Choroid plexus epithelial cell (primary cell): ENCODE results near the gene PLK5.
"Not testable (repeated sequence)": the region's sequence is repeated elsewhere in the genome, so short reads cannot be mapped to it uniquely, and the experiment has no call there.

ENCODE experiments used
- DNase-seq: peaks from one replicate; pipeline ENCODE4 v3.0.0-alpha.2; 2010; ENCODE audit warnings: low read depth
- H3K4me3 ChIP-seq: 2 replicates; pipeline ENCODE4 v1.5.1; 2011; ENCODE audit warnings: low read depth, mild to moderate bottlenecking, control low read depth, low read length, moderate library complexity
- TF ChIP-seq, protein P1 (sequence below): conservative IDR thresholded peaks from 2 replicates; pipeline ENCODE4 v1.5.1; 2011; ENCODE audit warnings: low read depth, mild to moderate bottlenecking, control low read depth, inconsistent platforms, low read length, moderate library complexity

The PLK5 gene

DNA sequence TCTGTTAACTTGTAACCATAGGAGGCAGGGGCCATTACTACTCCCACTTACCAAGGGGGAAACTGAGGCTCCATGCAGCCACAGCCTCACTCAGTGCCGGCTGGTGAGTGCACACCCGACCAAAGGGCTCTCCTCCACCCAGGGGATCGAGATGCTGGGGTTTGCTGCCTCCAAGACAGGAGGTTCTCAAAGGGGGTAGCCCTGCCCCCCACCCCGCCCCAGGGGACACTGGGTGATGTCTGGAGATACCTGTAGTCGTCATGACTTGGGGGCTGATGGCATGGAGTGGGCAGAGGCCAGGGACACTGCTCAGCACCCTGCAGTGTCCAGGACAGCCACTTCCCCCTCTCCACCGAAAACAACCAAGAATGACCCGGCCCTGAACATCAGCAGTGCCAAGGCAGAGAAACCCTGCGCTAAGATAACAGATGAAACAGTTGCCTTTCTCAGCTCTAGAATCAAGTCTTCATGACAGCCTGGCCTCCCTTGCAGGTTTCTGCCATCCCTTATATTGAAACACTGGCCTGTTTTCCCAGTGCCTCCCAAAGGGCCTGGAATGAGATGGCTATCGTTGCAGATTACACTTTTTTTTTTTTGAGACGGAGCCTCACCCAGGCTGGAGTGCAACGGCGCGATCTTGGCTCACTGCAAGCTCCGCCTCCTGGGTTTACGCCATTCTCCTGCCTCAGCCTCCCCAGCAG lies 29.6 kb upstream of the PLK5 start:
- H3K4me3 ChIP-seq, result no peak overlapping the region
- TF ChIP-seq, protein P1, sequence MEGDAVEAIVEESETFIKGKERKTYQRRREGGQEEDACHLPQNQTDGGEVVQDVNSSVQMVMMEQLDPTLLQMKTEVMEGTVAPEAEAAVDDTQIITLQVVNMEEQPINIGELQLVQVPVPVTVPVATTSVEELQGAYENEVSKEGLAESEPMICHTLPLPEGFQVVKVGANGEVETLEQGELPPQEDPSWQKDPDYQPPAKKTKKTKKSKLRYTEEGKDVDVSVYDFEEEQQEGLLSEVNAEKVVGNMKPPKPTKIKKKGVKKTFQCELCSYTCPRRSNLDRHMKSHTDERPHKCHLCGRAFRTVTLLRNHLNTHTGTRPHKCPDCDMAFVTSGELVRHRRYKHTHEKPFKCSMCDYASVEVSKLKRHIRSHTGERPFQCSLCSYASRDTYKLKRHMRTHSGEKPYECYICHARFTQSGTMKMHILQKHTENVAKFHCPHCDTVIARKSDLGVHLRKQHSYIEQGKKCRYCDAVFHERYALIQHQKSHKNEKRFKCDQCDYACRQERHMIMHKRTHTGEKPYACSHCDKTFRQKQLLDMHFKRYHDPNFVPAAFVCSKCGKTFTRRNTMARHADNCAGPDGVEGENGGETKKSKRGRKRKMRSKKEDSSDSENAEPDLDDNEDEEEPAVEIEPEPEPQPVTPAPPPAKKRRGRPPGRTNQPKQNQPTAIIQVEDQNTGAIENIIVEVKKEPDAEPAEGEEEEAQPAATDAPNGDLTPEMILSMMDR, result no peak
- no peak for DNase-seq

DNA sequence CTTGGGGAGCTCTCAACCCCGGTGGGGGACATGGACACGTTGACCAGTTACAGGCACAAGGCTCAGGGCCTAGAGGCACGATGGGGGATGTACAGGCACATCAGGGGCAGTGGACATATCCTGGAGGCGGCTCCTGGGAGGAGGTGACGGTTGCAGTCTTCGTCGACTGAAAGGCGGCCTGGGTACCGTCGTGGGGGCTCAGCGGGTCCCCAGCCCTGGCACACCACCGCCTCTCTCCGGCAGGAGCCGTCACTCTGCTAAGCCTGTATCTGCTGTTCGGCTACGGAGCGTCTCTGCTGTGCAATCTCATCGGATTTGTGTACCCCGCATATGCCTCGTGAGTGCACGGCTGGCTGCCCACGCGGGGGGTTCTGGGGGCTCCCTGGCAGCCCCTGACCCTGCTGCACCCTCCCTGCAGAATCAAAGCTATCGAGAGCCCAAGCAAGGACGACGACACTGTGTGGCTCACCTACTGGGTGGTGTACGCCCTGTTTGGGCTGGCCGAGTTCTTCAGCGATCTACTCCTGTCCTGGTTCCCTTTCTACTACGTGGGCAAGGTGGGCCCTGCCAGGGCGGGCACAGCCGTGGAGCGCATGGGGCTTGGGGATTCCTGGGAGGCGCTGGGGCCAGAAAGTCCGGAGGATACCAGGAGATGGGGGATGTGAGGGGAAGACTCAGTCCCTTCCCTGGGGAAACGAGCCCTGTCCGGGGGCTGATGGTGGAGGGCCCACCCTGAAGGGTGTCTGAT lies 28.7 kb upstream of the PLK5 start:
- TF ChIP-seq, protein P1, result no peak
- no peak overlapping the region for H3K4me3 ChIP-seq
- DNase-seq, result no peak

DNA sequence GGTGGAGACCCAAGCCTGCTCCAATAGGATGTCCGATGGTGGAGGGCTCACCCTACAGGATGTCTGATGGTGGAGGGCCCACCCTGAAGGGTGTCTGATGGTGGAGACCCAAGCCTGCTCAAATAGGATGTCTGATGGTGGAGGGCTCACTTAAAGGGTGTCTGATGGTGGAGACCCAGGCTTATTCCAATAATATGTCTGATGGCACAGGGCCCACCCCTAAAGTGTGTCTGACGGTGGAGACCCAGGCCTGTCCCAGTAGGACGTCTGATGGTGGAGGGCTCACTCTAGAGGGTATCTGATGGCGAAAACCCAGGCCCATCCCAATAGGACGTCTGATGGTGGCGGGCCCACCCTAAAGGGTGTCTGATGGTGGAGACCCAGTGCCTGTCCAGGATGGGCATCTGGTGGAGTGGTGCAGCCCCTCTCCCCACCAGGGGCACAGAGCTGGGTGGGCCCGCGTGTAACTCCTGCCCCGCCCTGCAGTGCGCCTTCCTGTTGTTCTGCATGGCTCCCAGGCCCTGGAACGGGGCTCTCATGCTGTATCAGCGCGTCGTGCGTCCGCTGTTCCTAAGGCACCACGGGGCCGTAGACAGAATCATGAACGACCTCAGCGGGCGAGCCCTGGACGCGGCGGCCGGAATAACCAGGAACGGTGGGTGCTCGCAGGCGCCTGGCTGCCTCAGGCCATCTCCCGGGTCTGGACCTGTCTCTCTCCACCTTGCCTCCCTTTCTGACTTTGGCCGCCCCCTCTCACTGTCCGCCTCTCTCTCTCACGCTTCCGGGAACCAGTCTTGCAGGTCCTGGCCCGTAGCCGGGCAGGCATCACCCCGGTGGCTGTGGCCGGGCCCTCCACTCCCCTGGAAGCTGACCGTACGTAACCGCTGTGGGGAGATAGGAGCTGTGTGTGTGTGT lies 27.8 kb upstream of the PLK5 start:
- H3K4me3 ChIP-seq, result no peak overlapping the region
- DNase-seq, result no peak
- TF ChIP-seq, protein P1, result no peak

DNA sequence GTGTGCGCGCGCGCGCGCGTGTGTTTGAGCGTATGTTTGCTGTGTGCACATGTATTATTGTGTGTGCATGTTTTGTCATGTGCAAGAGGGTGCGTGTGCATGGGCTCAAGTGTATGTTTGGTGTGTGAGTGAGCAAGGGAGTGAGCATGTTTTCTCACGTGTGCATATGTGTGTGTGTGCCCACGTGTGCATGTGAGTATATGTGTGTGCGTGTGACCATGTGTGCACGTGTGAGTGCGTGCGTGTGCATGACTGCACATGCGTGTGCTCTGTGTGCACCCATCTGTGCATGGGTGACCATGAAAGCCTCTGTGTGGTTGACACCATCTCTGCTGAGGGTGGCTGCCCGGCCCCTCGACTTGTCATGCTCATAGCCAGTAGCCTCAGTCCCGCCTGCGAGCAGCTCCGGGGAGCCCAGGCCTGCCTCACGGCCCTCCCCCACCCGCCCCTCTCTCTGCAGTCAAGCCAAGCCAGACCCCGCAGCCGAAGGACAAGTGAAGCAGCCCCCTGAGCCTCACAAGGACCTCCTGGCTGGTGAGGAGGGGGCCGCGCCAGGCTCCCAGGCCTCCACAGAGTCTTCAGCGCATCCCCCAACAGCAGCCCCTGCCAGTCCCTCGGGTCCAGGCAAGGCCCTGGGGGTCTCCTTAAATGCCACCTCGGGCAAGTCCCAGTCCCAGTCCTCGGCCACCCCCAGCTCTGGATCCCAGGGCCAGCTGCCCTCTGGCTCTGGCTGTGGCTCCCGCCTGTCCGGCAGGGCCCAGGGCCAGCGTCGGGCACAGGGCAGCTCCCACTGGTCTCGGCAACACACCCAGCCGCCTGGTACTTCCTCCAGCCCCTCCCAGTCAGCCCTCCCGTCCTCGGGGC lies 26.9 kb upstream of the PLK5 start:
- TF ChIP-seq, protein P1, result no peak
- no peak overlapping the region for H3K4me3 ChIP-seq
- no peak for DNase-seq

DNA sequence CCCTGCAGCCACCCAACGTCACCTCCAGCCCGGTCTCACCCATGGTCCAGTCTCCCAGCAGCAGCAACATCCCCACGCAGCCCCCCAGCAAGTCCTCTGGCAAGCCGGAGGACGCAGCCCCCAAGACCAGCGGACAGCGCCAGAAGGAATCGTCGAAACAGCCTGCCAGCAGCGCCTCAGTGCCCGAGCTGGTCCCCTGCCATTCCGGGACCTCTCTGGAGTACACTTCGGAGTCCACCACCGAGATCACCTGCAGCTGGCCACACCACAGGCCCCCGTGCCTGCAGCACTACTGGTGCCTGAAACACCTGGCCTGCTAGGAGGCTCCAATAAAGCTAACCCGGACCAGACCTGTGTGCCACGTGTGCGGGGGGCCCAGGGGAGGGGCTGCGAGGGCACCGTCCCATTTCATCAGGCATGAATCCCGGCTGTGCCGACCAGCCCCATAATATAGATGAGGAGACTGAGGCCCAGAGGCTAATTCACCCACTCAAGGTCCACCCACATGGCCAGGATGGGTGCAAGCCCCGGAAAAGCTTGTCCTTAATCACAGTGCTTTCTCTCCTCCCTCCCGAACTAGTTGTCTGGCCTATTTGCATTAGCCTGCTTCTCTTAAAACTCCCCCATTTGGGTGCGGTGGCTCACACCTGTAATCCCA lies 26.2 kb upstream of the PLK5 start:
- H3K4me3 ChIP-seq, result no peak overlapping the region
- DNase-seq, result no peak
- TF ChIP-seq, protein P1, result no peak

DNA sequence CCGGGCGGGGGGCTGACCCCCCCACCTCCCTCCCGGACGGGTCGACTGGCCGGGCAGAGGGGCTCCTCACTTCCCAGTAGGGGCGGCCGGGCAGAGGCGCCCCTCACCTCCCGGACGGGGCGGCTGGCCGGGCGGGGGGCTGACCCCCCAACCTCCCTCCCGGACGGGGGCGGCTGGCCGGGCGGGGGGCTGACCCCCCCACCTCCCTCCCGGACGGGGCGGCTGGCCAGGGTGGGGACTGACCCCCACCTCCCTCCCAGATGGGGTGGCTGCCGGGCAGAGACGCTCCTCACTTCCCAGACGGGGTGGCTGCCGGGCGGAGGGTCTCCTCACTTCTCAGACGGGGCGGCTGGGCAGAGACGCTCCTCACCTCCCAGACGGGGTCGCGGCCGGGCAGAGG lies 24.6 kb upstream of the PLK5 start:
- H3K4me3 ChIP-seq, DNase-seq: not testable (repeated sequence)
